Measurements from ENCODE around the gene CCNG1.
"Not testable (repeated sequence)": the region's sequence is repeated elsewhere in the genome, so short reads cannot be mapped to it uniquely, and the experiment has no call there.

The CCNG1 gene

GRCh38 chr5:163444526-163444925 lies 7.1 kb downstream of the CCNG1 start:
- no peak for DNase-seq (ENCODE audit: low read depth)

GRCh38 chr5:163445345-163445744 lies 8.0 kb downstream of the CCNG1 start:
- no peak for DNase-seq (ENCODE audit: low read depth)

- no peak for DNase-seq (ENCODE audit: low read depth)
Observed at GRCh38 chr5:163447191-163447590, 9.8 kb downstream of the CCNG1 start.

- DNase-seq (ENCODE audit: low read depth), result no peak
Observed at GRCh38 chr5:163447875-163448274, 10.5 kb downstream of the CCNG1 start.

GRCh38 chr5:163448491-163448890 lies 11.1 kb downstream of the CCNG1 start:
- no peak for DNase-seq (ENCODE audit: low read depth)

- DNase-seq (ENCODE audit: low read depth), result no peak
Observed at GRCh38 chr5:163451489-163451888, 14.1 kb downstream of the CCNG1 start.

GRCh38 chr5:163453705-163454104 lies 16.3 kb downstream of the CCNG1 start:
- no peak for DNase-seq (ENCODE audit: low read depth)

- not testable (repeated sequence) for DNase-seq (ENCODE audit: low read depth)
Observed at GRCh38 chr5:163455406-163455805, 18.0 kb downstream of the CCNG1 start.

GRCh38 chr5:163456029-163456589 lies 18.7 kb downstream of the CCNG1 start:
- DNase-seq (ENCODE audit: low read depth), result no peak

GRCh38 chr5:163456840-163457239 lies 19.4 kb downstream of the CCNG1 start:
- DNase-seq (ENCODE audit: low read depth), result no peak

- DNase-seq (ENCODE audit: low read depth), result no peak
Observed at GRCh38 chr5:163458778-163459385, 21.5 kb downstream of the CCNG1 start.

- no peak for DNase-seq (ENCODE audit: low read depth)
Observed at GRCh38 chr5:163459462-163459818, 22.0 kb downstream of the CCNG1 start.

- peak; percentile 97 for DNase-seq (ENCODE audit: low read depth)
Observed at GRCh38 chr5:163459819-163460561, 22.6 kb downstream of the CCNG1 start, which contains the start of gene NUDCD2. Gene NUDCD2 (minus strand): TSS chr5:163460102. CDS start chr5:163460050, 52 bp downstream.

- DNase-seq (ENCODE audit: low read depth), result no peak
Observed at GRCh38 chr5:163460562-163461171, 23.3 kb downstream of the CCNG1 start, which contains the start of gene HMMR. Gene HMMR (plus strand): TSS chr5:163460632. CDS start chr5:163460693, 61 bp downstream.

GRCh38 chr5:163463063-163463435 lies 25.7 kb downstream of the CCNG1 start:
- no peak for DNase-seq (ENCODE audit: low read depth)

GRCh38 chr5:163467682-163468081 lies 30.3 kb downstream of the CCNG1 start:
- DNase-seq (ENCODE audit: low read depth), result no peak

GRCh38 chr5:163473635-163474243 lies 36.3 kb downstream of the CCNG1 start:
- no peak for DNase-seq (ENCODE audit: low read depth)

GRCh38 chr5:163475411-163475810 lies 38.0 kb downstream of the CCNG1 start:
- DNase-seq (ENCODE audit: low read depth), result no peak

GRCh38 chr5:163478126-163478981 lies 41.0 kb downstream of the CCNG1 start:
- no peak for DNase-seq (ENCODE audit: low read depth)

GRCh38 chr5:163478982-163479271 lies 41.5 kb downstream of the CCNG1 start:
- DNase-seq (ENCODE audit: low read depth), result no peak

- DNase-seq (ENCODE audit: low read depth), result no peak
Observed at GRCh38 chr5:163489055-163489744, 51.8 kb downstream of the CCNG1 start.

Measured in activated T-cell treated with anti-CD3 and anti-CD28 coated beads for 1 hour (primary cell).